HG02938 (cell line): ENCODE results near the gene DNAH7.
"Not testable (repeated sequence)": the region's sequence is repeated elsewhere in the genome, so short reads cannot be mapped to it uniquely, and the experiment has no call there.

Source experiments
- ATAC-seq: cut with Tn5 transposase; IDR thresholded peaks from one replicate; pipeline ENCODE4 v1.9.1; 2021; ENCODE audit warnings: mild to moderate bottlenecking, moderate library complexity; ENCODE audit not compliant: unreplicated experiment

DNAH7 gene

GRCh38 chr2:195734395-195734794 is 334.2 kb downstream of the DNAH7 start:
- no peak for ATAC-seq

GRCh38 chr2:195733831-195734230 is 334.8 kb downstream of the DNAH7 start:
- ATAC-seq: no peak

DNA sequence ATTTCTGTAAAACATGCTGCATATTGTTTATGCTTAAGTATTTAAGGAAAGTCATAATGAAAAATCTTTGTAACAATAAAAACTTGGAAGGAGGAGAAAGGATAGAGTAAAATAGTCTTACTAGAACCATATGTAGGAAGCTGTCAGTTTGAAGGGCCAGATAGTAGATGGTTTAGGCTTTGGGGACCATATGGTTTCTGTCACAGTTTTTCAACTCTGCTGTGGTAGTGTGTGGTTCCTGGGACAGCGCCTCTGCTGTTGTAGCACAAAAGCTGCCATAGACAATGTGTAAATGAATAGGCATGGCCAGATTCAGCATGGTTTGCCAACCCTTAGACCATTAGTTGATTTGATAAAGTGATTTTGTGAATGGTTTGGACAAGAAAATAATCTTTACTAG is 336.1 kb downstream of the DNAH7 start:
- no peak for ATAC-seq

GRCh38 chr2:195730912-195731311 is 337.7 kb downstream of the DNAH7 start:
- ATAC-seq: no peak

- ATAC-seq: no peak
These were observed 341.5 kb downstream of the DNAH7 start for GRCh38 chr2:195727106-195727505.

GRCh38 chr2:195722075-195722474 is 346.6 kb downstream of the DNAH7 start:
- no peak for ATAC-seq

GRCh38 chr2:195721042-195721441 is 347.6 kb downstream of the DNAH7 start:
- no peak for ATAC-seq

DNA sequence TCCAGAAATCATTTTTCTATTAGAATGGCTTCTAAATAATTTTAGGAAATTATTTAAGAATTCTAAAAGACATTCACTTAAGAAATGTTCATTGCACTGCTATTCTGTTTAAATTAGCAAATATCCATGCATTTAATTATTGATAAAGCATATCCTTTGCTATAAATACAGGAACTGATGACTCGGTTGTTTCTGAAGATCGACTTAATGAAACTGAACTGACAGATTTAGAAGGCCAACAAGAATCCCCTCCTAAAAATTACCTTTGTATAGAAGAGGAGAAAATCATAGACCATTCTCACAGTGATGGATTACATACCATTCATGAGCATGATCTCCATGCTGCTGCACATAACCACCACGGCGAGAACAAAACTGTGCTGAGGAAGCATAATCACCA is 352.2 kb downstream of the DNAH7 start:
- no peak for ATAC-seq

- peak; percentile 85 for ATAC-seq
These were observed 357.2 kb downstream of the DNAH7 start for GRCh38 chr2:195711478-195711877.

GRCh38 chr2:195709901-195710806 is 358.5 kb downstream of the DNAH7 start:
- ATAC-seq: no peak

GRCh38 chr2:195706161-195706900 is 362.3 kb downstream of the DNAH7 start:
- no peak for ATAC-seq

GRCh38 chr2:195700480-195700879 is 368.2 kb downstream of the DNAH7 start:
- ATAC-seq: no peak

GRCh38 chr2:195697681-195698220 is 370.9 kb downstream of the DNAH7 start:
- ATAC-seq: no peak

- ATAC-seq: no peak
These were observed 372.6 kb downstream of the DNAH7 start for GRCh38 chr2:195696012-195696411.

- no peak for ATAC-seq
These were observed 373.5 kb downstream of the DNAH7 start for GRCh38 chr2:195695002-195695631.

GRCh38 chr2:195694553-195694952 is 374.1 kb downstream of the DNAH7 start:
- no peak for ATAC-seq

DNA sequence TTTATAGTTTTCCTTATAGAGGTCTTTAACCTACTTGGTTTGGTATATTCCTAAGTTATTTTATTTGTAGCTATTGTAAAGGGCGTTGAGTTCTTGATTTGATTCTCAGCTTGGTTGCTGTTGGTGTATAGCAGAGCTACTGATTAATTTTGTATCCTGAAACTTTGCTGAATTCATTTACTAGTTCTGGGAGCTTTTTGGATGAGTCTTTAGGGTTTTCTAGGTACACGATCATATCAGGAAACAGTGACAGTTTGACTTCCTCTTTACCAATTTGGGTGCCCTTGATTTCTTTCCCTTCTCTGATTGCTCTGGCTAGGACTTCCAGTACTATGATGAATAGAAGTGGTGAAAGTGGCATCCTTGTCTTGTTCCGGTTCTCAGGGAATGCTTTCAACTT is 376.1 kb downstream of the DNAH7 start:
- not testable (repeated sequence) for ATAC-seq
